K562 (cell line): Measurements from ENCODE around the gene GNAZ. TPM values are rescaled to one million over a fixed set of nuclear protein-coding genes. Genes with fewer than 3 reads are reported as not detected.

Experiments
- BRF1 ChIP-seq: IDR thresholded peaks from 3 replicates; pipeline ENCODE4 v1.6.1; 2011; ENCODE audit warnings: borderline replicate concordance, mild to moderate bottlenecking; ENCODE audit not compliant: insufficient read length; ENCODE audit errors: extremely low read depth
- MXD1 ChIP-seq: fragments of 250-450 bp; sonication (Bioruptor Pico); IDR thresholded peaks from 2 replicates; pipeline ENCODE4 v1.8.0; 2021; ENCODE audit warnings: borderline replicate concordance, mild to moderate bottlenecking, moderate library complexity; ENCODE audit not compliant: poor library complexity, severe bottlenecking
- NR3C1 ChIP-seq: sonication (generic); formaldehyde crosslinking; IDR thresholded peaks from 2 replicates; pipeline ENCODE4 v1.8.1; 2022; ENCODE audit warnings: missing genetic modification reagents
- PBX2 ChIP-seq, 2 experiments: IDR thresholded peaks in 1 of 2; conservative IDR thresholded peaks in 1 of 2; 2 replicates each; pipeline ENCODE4 v1.6.1; 2016; ENCODE audit warnings: low read depth in 2 of 2, mild to moderate bottlenecking in 1 of 2, missing compliant biosample characterization in 1 of 2, missing genetic modification characterization in 1 of 2, moderate library complexity in 1 of 2
- PHF21A ChIP-seq: fragments of 450-650 bp; IDR thresholded peaks from 2 replicates; pipeline ENCODE4 v1.6.1; 2017; ENCODE audit warnings: low read depth, borderline replicate concordance
- SIN3A ChIP-seq, 2 experiments: fragments of 150-350 bp in 1 of 2; IDR thresholded peaks; 2 replicates each; pipeline ENCODE4 v1.6.1; 2011 to 2016; ENCODE audit warnings: borderline replicate concordance in 2 of 2, low read depth in 2 of 2, low read length in 2 of 2, mild to moderate bottlenecking in 2 of 2, moderate library complexity in 2 of 2; ENCODE audit not compliant: control insufficient read depth in 1 of 2
- SPI1 ChIP-seq: IDR thresholded peaks from 2 replicates; pipeline ENCODE4 v1.6.1; 2011; ENCODE audit warnings: low read depth, low read length, control low read depth, borderline replicate concordance
- THAP12 ChIP-seq: fragments of 250-450 bp; sonication (Bioruptor Pico); IDR thresholded peaks from 2 replicates; pipeline ENCODE4 v1.9.0; 2021; ENCODE audit warnings: mild to moderate bottlenecking, inconsistent platforms
- ZNF232 ChIP-seq: sonication (generic); formaldehyde crosslinking; IDR thresholded peaks from 2 replicates; pipeline ENCODE4 v1.8.0; 2022; ENCODE audit warnings: mild to moderate bottlenecking, missing genetic modification reagents
- ZNF551 ChIP-seq: fragments of 250-450 bp; sonication (Bioruptor Pico); IDR thresholded peaks from 2 replicates; pipeline ENCODE4 v1.5.0; 2021; ENCODE audit warnings: mild to moderate bottlenecking, moderate library complexity
- polyA plus RNA-seq, 8 experiments: library from polyadenylated mRNA; depleted of rRNA in 4 of 8; stranded (reverse) in 5 of 8; unstranded in 3 of 8; fragments of >200 nt; fragmentation: Nextera tagmentation in 2 of 8; fragmentation: Illumina TruSeq in 1 of 8; extraction: Ambion mirVana in 2 of 8; extraction: Trizol in 1 of 8; gene quantifications; 2 replicates each; pipeline versions ENCODE4 v1.2.1 to v1.2.3, GENCODE V29; 2011 to 2014; ENCODE audit warnings: inconsistent platforms in 1 of 8, missing spikeins in 1 of 8
- total RNA-seq, 7 experiments: library from RNA; depleted of rRNA in 6 of 7; stranded (reverse); fragments of >200 nt in 6 of 7; fragmentation: Illumina TruSeq in 2 of 7; extraction: Trizol in 2 of 7; gene quantifications; 2 replicates each; pipeline versions ENCODE4 v1.2.1 to v1.2.3, GENCODE V29; 2011 to 2021; ENCODE audit warnings: low replicate concordance in 1 of 7

GNAZ gene
- total and polyA plus RNA-seq, 9 of the 15 experiments (the other 6 are each of a cell fraction or from before 2014, with no cell fraction given): 0.04 to 0.22 (median 0.13) TPM; not detected in 3

- TF ChIP-seq MXD1 (CRISPR knock-in tag) (peak; percentile 11), THAP12 (CRISPR knock-in tag) (peak; percentile 56; the same call in 1 of the 2 replicates), PBX2 (CRISPR knock-in tag; IDR thresholded peaks at IDR 0.05; ENCODE audit: low read depth) (no peak), PBX2 (tag; conservative IDR thresholded peaks at IDR 0.05; ENCODE audit: low read depth) (no peak), PHF21A (0 out of 2 replicates have a peak, but pooled peaks have one; percentile 35), SPI1 (peak; percentile 56; the same call in 1 of the 2 replicates), SIN3A (IDR thresholded peaks at IDR 0.05; ENCODE audit: borderline replicate concordance in 2 of 2, control insufficient read depth in 1 of 2, low read depth in 2 of 2, low read length in 2 of 2) (0 out of 4 replicates have a peak, but pooled peaks of 1 of the 2 experiments have one; percentile 43), ZNF551 (no peak), BRF1 (no peak), NR3C1 (CRISPR knock-in tag) (no peak), ZNF232 (CRISPR knock-in tag) (no peak)
Measured at GRCh38 chr22:23068096-23068831, 2.1 kb upstream of the GNAZ start (continued).
